ENCODE results near the gene GID8.

The GID8 gene

GRCh38 chr20:62905536-62906117 is 32.3 kb upstream of the GID8 start:
- DNase-seq = no peak

DNA sequence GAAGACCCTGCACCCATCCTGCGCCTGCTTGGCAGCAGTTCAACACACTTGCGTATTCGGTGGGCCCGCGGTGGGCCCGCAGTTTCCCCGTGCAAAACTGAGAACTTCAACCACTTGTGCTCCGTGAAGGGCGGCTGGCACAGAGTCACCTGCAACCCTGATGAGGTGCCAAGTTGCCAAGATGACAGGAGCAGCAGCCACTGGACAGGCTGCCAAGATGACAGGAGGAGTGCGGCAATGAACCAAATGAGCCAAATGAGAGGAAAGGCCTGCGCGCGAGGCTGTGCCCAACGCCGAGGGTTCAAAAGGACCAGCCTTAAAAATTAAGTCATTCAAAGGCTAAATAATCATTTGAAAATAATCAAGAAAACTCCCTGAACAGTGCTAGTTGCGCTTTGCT is 31.7 kb upstream of the GID8 start:
- DNase-seq = no peak

GRCh38 chr20:62906647-62907375 is 31.1 kb upstream of the GID8 start:
- DNase-seq = no peak

DNA sequence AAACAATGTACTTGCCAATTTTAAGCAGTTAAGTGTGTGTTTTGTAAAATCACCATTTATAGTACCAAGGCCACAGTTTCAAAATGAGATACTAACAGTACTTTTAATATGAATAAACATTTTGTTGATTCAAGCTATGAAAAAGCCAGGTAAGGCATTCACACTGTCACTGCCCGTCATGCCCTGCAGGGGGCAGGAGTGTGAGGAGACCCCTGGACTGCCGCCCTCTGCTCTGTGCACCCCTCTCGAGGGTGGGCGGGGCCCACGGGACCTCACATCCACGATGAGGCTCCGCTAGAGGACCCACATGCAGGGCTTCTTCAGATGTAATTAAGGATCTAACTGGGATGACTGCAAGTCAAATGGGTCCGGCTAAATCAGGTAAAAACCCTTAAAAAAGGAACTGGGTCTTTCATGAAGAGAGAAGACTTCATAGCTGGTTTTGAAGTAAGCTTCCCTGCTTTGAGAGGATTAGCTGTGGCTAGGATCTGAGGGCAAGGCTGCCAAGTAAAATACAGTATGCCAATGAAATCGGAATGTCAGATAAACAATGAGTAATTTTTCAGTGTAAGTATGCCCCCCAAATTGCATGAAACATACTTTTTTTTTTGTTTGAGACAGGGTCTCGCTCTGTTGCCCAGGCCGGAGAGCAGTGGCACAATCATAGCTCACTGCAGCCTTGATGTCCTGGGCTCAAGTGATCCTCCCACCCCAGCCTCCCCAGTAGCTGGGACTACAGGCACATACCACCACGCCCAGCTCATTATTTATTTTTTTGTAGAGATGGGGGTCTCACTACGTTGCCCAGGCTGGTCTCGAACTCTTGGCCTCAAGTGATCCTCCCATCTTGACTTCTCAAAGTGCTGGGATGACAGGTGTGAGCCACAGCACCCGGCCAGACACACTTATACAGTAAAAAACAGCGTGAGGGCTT is 30.3 kb upstream of the GID8 start:
- DNase-seq = no peak

DNA sequence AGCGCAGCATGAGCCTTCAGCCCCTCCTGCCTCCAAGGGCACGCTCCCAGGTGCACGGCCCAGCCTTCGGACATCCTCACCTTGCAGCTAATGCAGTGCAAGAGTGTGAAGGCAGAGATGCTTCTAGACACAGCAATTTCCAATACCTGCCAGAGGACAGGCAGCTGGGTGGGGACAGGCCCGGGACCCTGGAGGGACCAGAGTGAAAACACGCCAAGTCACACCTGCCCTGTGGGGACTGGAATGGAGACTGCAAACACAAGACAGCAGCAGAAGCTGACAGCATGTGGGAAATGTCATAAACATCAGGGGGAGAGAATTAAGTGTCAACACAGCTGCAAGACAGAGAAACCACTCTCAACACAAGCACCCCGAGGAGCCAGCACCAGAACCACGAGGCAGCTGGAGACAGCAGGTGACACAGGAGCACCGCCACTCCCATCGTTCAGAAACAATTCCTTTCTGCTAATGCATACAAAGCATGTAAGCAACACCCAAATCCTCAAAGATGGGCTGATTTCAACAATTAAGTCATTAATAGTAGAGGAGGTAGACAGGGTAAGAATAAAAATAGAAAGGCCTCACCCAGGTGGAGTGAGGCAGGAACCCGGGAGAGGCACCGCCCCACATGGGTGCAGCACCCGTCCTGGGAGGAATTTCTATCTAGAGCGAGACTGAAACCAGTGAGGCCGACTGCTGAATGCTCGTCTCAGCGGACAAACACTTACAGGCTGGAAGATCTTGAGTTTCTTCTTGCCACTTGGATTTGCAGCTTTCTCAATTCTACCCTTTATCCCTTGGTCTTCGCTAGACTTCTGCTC is 28.8 kb upstream of the GID8 start:
- DNase-seq = no peak

- DNase-seq = no peak
Observed at GRCh38 chr20:62910217-62910766, 27.7 kb upstream of the GID8 start.

DNA sequence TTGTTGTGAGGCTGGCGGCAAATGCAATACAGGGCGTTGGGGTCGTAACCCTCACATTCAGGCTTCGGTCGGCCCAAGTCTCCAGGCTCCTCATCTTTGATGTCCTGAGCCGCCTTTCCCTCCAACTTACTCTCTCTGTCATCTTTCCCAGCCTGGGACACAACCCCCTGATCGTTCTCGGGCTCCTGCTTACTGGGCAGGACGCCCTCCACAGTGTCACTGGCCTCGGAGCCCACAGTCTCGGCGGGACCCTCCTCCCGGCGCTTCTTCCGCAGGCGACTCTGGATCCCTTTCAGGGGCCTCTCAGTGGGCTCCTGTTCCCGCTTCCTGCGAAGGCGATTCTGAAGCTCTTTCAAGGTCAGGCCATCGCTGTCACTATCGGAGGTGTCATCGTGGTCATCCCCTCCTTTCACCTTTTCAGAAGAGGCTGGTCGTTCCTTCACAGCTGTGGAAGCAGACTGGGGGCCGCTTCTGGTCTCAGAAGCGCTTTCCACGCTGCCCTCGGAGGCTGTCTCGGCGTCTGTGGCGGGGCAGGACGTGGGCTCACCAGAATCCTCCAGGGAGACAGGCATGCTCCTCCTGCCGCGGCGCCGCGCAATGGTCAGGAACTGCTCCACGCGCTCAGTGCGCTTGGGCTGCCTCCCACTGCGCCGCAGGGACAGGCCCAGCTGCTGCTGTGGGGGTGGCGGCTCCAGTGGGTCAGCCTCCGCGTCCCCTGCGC is 27.0 kb upstream of the GID8 start:
- no peak for DNase-seq

- no peak for DNase-seq
Observed at GRCh38 chr20:62911701-62912280, 26.2 kb upstream of the GID8 start.

DNA sequence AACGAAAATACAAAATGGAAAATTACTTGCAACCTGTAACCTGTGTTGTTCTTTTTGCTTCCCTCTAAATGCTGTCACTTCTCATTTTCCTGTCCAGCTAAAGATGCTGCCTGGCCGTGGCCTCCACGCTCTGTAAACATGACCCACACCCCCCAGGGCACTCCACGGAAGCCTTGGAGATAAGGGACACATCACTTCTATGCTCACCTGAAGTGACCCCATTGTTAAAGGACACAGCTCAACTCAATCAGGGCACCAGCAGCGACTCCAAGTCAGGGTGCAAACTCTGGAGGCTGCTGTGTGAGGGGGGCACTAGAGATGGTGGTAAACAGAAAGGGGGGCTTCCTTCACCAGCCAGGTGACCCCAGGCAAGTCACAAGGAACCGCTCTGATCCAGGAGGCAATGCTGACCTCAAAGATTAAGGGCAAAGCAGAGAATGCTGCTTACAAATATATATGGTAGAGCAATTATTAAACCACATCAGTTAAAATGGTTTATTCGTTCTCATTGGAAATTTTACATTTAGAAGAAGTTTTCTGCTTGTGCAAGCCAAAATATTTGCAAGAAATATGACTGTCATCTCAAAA is 24.8 kb upstream of the GID8 start:
- DNase-seq = no peak

DNA sequence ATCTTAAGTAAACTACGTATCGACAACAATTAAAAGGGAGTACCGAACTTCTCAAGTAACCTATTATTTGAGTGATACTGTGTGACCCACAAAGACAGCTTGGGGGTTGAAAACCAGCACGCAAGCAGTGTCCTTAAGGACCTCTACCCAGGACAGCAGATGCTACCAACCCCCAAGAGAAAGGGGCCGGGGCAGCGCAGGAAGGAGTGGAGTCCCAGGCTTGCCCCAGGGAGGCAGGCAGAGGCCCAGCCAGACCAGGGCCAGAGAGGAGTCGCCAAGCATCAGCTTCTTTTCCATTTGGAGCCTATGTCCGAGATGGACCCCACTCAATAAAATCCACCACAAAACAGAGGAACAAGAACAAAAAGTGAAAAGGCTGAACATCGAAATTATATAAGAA is 23.5 kb upstream of the GID8 start:
- DNase-seq = no peak

DNA sequence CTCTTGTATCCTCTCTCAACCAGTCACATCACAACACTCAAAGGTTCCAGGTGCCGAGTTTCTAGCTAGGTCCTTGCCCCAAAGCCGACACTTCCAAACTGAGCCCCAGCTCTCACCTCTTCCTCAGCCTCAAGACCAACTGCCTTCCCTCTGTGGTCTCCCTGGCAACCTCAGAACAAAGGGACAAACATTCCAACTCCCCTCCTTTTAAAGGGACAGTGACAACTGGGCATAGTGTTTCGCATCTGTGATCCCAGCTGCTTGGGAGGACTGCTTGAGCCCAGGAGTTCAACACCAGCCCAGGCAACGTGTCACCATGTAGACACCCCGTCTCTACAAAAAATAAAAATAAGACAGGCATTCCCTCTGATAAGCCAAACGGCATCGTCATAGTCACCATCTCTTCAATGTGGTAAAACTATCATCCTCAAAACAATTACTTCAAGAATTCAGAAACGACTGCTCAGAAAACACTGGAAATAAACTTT is 22.9 kb upstream of the GID8 start:
- peak; percentile 58 for DNase-seq

DNA sequence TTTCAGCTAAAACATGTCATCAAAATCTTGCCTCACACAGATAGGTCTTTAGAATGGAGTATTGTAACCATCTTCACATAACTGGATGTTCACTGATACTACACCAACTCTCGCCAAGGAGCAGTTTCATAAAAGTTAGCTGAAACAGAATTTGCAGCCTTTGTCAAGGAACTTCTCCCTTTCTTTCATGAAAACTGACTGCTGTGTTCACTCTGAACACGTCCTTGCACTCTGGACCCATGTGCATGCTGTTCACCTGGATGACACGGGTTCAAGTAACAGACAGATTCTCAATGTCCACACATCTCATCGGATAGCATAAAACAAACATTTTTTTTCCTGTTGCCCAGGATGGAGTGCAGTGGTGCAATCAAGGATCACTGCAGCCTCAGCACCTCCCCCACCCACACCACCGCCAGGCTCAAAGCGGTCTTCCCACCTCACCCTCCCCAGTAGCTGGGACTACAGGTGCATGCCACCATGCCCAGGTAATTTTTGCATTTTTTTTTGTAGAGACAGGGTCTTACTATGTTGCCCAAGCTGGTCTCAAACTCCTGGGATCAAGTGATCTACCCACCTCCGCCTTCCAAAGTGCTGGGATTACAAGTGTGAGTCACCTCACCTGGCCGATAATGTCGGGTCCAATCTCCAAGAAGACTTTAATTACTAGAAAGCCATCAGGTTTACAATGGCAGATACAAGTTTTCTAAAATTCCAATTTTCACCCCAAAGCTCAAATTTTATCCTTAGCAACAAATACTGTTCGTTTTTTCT is 21.1 kb upstream of the GID8 start:
- DNase-seq = no peak

- no peak for DNase-seq
Observed at GRCh38 chr20:62917720-62918119, 20.2 kb upstream of the GID8 start.

GRCh38 chr20:62918147-62918546 is 19.8 kb upstream of the GID8 start:
- no peak for DNase-seq

- no peak for DNase-seq
Observed at GRCh38 chr20:62918831-62919230, 19.1 kb upstream of the GID8 start.

- no peak for DNase-seq
Observed at GRCh38 chr20:62920039-62920645, 17.8 kb upstream of the GID8 start.

DNA sequence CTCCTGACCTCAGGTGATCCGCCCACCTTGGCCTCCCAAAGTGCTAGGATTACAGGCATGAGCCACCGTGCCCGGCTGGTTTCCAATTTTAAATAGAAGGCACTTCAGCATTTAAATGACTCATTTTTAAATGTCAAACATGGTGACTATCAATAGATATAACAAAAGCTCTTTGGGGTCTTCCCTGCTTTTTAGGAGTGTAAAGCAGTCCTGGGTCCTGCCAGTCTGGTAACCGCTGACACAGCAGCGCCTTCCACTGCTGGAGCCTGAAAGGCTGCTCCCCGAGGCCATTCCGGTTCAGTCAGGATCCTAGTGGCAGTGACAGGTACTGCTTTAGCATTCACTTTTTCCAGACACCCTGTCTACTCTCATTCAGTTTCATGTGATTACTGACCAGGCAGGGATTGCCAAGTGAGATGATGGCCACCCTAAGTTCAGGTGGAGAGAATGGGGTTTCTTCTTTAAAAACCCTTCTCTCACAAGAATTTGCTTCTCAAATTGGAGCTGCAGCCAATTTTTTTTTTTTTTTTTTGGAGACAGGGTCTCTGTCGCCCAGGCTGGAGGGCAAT is 16.7 kb upstream of the GID8 start:
- DNase-seq = peak; percentile 45

DNA sequence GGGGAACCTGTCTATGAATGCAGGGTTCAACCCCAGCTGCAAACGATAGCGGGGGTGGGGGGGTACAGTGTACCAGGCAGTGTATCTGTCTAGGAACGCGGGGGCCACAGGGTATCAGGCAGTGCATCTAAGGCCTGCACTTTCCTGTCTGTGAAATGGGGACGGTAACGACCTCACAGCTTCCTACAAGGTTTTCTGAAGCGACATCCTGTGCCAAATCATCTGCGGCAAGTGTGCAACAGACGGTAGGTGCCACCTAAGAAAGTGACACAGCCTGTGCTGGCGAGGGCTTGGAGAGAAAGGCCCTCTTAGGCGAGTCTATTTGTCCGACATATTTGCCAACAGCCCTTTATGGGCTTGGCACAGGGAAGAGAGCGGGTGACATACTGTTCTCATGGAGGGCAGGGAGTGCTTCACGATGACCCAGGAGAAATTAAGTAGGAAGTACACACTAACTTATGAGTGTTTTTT is 15.5 kb upstream of the GID8 start:
- DNase-seq = no peak

GRCh38 chr20:62923059-62923668 is 14.8 kb upstream of the GID8 start:
- DNase-seq = peak; percentile 16
